ENCODE data around the gene SLC15A2. TPM values are rescaled to one million over a fixed set of nuclear protein-coding genes. Genes with fewer than 3 reads are reported as not detected.

Gene SLC15A2
- total RNA-seq, 1 experiment from 2014 or later: 0.79 TPM

GRCh38 chr3:121943431-121943830, 49.2 kb downstream of the SLC15A2 start:
- Mint-ChIP-seq H3K36me3 (ENCODE audit: insufficient read depth, unreplicated experiment) (no peaks in the 10 kb centered on the region), H3K4me3 (ENCODE audit: unreplicated experiment) (no peak overlapping the region), H3K27ac (ENCODE audit: low read depth, unreplicated experiment) (no peak overlapping the region), H3K27me3 (ENCODE audit: insufficient read depth, unreplicated experiment) (no peaks in the 10 kb centered on the region), H3K4me1 (ENCODE audit: insufficient read depth, unreplicated experiment) (peaks cover 5% of the 10 kb centered on the region), H3K9me3 (ENCODE audit: unreplicated experiment) (no peaks in the 10 kb centered on the region)
- ChIA-PET POLR2A (no interaction called here), CTCF (interaction anchor here (0.6 to 1.1 kb wide), 2 partner anchors 322 to 359 kb away, joined by 3 to 4 read pairs; no protein-coding TSS in a partner anchor)
- intact Hi-C loops (cut with micrococcal nuclease): no loop called here
- DNase-seq (ENCODE audit: unreplicated experiment): no peak
- BruUV-seq (replicated peaks): no TSS peak
- TF ChIP-seq CTCF (IDR thresholded peaks at IDR 0.05; ENCODE audit: unreplicated experiment): no peak

- ChIA-PET POLR2A (no interaction called here), CTCF (interaction anchor here (0.6 to 1.2 kb wide), 3 partner anchors 9 to 33 kb away, joined by 3 to 4 read pairs (median 3); no protein-coding TSS in a partner anchor)
- Mint-ChIP-seq H3K9me3 (ENCODE audit: unreplicated experiment) (no peaks in the 10 kb centered on the region), H3K27me3 (ENCODE audit: insufficient read depth, unreplicated experiment) (no peaks in the 10 kb centered on the region), H3K4me3 (ENCODE audit: unreplicated experiment) (no peak overlapping the region), H3K27ac (ENCODE audit: low read depth, unreplicated experiment) (no peak overlapping the region), H3K36me3 (ENCODE audit: insufficient read depth, unreplicated experiment) (no peaks in the 10 kb centered on the region), H3K4me1 (ENCODE audit: insufficient read depth, unreplicated experiment) (no peaks in the 10 kb centered on the region)
- TF ChIP-seq CTCF (IDR thresholded peaks at IDR 0.05; ENCODE audit: unreplicated experiment): no peak
- no peak for DNase-seq (ENCODE audit: unreplicated experiment)
- no TSS peak for BruUV-seq (replicated peaks)
- intact Hi-C loops (cut with micrococcal nuclease): no loop called here
These were observed 54.4 kb downstream of the SLC15A2 start for GRCh38 chr3:121948641-121949040.

GRCh38 chr3:121951291-121951919, 57.2 kb downstream of the SLC15A2 start:
- POLR2A ChIA-PET: interaction anchor here (0.7 to 0.9 kb wide), 2 partner anchors 15 to 294 kb away, joined by 4 to 9 read pairs; no protein-coding TSS in a partner anchor
- CTCF ChIA-PET: interaction anchor here (0.6 to 0.9 kb wide), 2 partner anchors 11 to 44 kb away, joined by 3 read pairs; no protein-coding TSS in a partner anchor
- intact Hi-C loops (cut with micrococcal nuclease): no loop called here

GRCh38 chr3:121956363-121956762, 62.2 kb downstream of the SLC15A2 start:
- Mint-ChIP-seq H3K27me3 (ENCODE audit: insufficient read depth, unreplicated experiment) (no peaks in the 10 kb centered on the region), H3K36me3 (ENCODE audit: insufficient read depth, unreplicated experiment) (no peaks in the 10 kb centered on the region), H3K4me1 (ENCODE audit: insufficient read depth, unreplicated experiment) (no peaks in the 10 kb centered on the region), H3K27ac (ENCODE audit: low read depth, unreplicated experiment) (no peak overlapping the region), H3K9me3 (ENCODE audit: unreplicated experiment) (peaks cover 6% of the 10 kb centered on the region), H3K4me3 (ENCODE audit: unreplicated experiment) (no peak overlapping the region)
- DNase-seq (ENCODE audit: unreplicated experiment): no peak
- ChIA-PET POLR2A (no interaction called here), CTCF (interaction anchor here (1.3 kb wide), 1 partner anchor 38 kb away, joined by 3 read pairs; no protein-coding TSS in a partner anchor)
- BruUV-seq (replicated peaks): no TSS peak
- TF ChIP-seq CTCF (IDR thresholded peaks at IDR 0.05; ENCODE audit: unreplicated experiment): no peak
- intact Hi-C loops (cut with micrococcal nuclease): no loop called here

More at GRCh38 chr3:121951291-121951919, 57.2 kb downstream of the SLC15A2 start:
- Mint-ChIP-seq H3K4me1 (ENCODE audit: insufficient read depth, unreplicated experiment) (no peaks in the 10 kb centered on the region), H3K9me3 (ENCODE audit: unreplicated experiment) (no peaks in the 10 kb centered on the region), H3K36me3 (ENCODE audit: insufficient read depth, unreplicated experiment) (no peaks in the 10 kb centered on the region), H3K27me3 (ENCODE audit: insufficient read depth, unreplicated experiment) (no peaks in the 10 kb centered on the region), H3K27ac (ENCODE audit: low read depth, unreplicated experiment) (no peak overlapping the region), H3K4me3 (ENCODE audit: unreplicated experiment) (no peak overlapping the region)
- no TSS peak for BruUV-seq (replicated peaks)
- DNase-seq (ENCODE audit: unreplicated experiment): no peak
- TF ChIP-seq CTCF (IDR thresholded peaks at IDR 0.05; ENCODE audit: unreplicated experiment): no peak
